ENCODE results near the gene POU5F2. TPM values are rescaled to one million over a fixed set of nuclear protein-coding genes. Genes with fewer than 3 reads are reported as not detected.

The POU5F2 gene, protein sequence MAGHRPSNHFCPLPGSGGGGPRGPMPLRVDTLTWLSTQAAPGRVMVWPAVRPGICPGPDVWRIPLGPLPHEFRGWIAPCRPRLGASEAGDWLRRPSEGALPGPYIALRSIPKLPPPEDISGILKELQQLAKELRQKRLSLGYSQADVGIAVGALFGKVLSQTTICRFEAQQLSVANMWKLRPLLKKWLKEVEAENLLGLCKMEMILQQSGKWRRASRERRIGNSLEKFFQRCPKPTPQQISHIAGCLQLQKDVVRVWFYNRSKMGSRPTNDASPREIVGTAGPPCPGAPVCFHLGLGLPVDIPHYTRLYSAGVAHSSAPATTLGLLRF
- total RNA-seq (2022; extraction: Qiagen RNA extraction) = 0.02 TPM in 1 of 5 replicates, not detected in the others

GRCh38 chr5:93741136-93741811 lies at the start of gene POU5F2:
Gene POU5F2, minus strand, starts transcription at chr5:93741600. Its CDS starts 37 bp downstream, at chr5:93741563.

Other genes with a start within 250 kb of the POU5F2 start
- gene NR2F1-AS1, start 160.4 kb downstream of the POU5F2 start, total RNA-seq (2022; extraction: Qiagen RNA extraction) = 1.9 to 4.7 TPM (median 3.7 TPM) in 5 replicates
- 4.0 to 5.9 TPM (median 4.7 TPM) in 5 replicates for gene NR2F1, start 158.4 kb downstream of the POU5F2 start, total RNA-seq (2022; extraction: Qiagen RNA extraction)